ENCODE results near the gene TCEAL1.
"Not testable (repeated sequence)": the region's sequence is repeated elsewhere in the genome, so short reads cannot be mapped to it uniquely, and the experiment has no call there.

Gene TCEAL1

DNA sequence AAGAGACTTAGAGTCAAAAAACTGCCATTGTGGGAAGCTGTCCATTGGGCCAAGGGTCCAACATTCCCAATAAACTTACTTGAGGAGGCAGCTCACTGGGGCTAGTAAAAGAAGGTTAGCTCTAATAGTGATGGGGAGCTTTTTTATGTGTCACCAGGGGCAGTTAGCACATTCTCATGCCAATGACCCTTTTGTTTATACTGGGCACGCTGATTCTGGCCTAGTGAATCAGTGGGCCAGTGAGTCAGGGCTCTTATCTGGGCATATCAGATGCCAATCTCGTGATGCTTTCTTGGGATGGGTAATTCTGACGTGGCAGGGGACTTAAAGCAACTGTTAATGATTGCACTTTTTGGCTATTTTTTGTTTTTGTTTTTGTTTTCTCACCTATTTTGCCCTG is 27.8 kb downstream of the TCEAL1 start:
- TF ChIP-seq CTCF (conservative IDR thresholded peaks at IDR 0.05) (no peak), ZFX (IDR thresholded peaks at IDR 0.05) (no peak)
- no peak overlapping the region for H3K27ac ChIP-seq

- H3K27ac ChIP-seq = not testable (repeated sequence)
Measured at GRCh38 chrX:103657066-103657465, 28.3 kb downstream of the TCEAL1 start.

GRCh38 chrX:103658681-103659433 is 30.1 kb downstream of the TCEAL1 start:
- TF ChIP-seq CTCF (conservative IDR thresholded peaks at IDR 0.05) (no peak), ZFX (IDR thresholded peaks at IDR 0.05) (no peak)
- H3K27ac ChIP-seq = peak overlapping the region; percentile 78

- peak overlapping the region; percentile 78; the same call in 1 of the 2 replicates for H3K27ac ChIP-seq
Measured at GRCh38 chrX:103659460-103659859, 30.7 kb downstream of the TCEAL1 start.

DNA sequence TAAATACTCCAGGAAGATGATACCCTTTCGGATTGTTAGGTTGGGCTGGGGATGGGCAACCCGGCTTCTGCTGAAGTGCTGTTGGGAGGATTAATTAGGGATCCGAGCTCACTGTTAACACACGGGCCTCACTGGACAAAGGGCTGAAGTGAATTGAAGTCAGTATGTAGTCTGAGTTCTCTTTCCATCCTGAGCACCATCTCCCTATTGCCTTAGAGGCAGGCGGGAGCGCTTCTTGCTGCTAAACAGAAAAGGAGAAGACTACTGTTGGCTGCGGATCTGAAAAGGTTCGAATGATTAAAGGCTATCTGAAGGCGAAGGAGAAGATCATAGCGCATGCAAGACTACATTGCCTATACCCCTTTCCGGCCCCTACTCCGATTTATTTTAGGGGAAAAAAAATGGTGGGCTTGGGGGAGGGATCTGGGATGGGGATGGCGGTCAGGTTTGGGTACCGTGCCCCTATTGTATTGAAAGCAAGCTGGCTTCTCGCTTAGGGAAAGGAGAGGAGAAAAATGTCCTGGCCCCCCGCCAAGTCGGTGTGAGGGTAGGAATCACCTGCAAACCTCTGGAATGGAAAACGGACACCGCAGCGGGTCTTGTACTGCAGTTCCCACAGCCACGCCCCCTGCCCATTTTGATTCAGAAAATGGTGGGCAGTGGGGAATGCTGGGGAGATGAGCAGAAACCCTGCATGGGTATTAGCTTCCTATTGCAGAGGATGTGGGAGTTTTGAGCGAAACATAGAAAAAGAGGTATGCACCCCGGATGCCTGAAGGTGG is 35.4 kb downstream of the TCEAL1 start:
- H3K27ac ChIP-seq = no peak overlapping the region
- TF ChIP-seq ZFX (IDR thresholded peaks at IDR 0.05) (no peak), CTCF (conservative IDR thresholded peaks at IDR 0.05) (no peak)

GRCh38 chrX:103666202-103667107 is 37.7 kb downstream of the TCEAL1 start:
- H3K27ac ChIP-seq = no peak overlapping the region
- TF ChIP-seq ZFX (IDR thresholded peaks at IDR 0.05) (no peak), CTCF (conservative IDR thresholded peaks at IDR 0.05) (no peak)

GRCh38 chrX:103669745-103670144 is 41.0 kb downstream of the TCEAL1 start:
- TF ChIP-seq ZFX (IDR thresholded peaks at IDR 0.05) (no peak), CTCF (conservative IDR thresholded peaks at IDR 0.05) (no peak)
- H3K27ac ChIP-seq = no peak overlapping the region

Measured in C4-2B (cell line).